Body of pancreas (tissue), 4 donors: ENCODE measurements around the gene SLC35F2.

Experiments used
- POLR2A ChIP-seq, 3 donors: fragments of 450-650 bp; IDR thresholded peaks; one replicate each; pipeline ENCODE4 v1.6.1; 2016; ENCODE audit warnings: antibody characterized with exemption in 3 of 3, mild to moderate bottlenecking in 2 of 3
- TF ChIP-seq, protein P1 (sequence below), 7 experiments: fragments of 450-650 bp in 4 of 7; fragments of 200-600 bp in 3 of 7; sonication (generic) in 3 of 7; IDR thresholded peaks; one replicate each; pipeline ENCODE4 v1.5.1; 2016 to 2019; ENCODE audit warnings: antibody characterized with exemption in 7 of 7

DNA sequence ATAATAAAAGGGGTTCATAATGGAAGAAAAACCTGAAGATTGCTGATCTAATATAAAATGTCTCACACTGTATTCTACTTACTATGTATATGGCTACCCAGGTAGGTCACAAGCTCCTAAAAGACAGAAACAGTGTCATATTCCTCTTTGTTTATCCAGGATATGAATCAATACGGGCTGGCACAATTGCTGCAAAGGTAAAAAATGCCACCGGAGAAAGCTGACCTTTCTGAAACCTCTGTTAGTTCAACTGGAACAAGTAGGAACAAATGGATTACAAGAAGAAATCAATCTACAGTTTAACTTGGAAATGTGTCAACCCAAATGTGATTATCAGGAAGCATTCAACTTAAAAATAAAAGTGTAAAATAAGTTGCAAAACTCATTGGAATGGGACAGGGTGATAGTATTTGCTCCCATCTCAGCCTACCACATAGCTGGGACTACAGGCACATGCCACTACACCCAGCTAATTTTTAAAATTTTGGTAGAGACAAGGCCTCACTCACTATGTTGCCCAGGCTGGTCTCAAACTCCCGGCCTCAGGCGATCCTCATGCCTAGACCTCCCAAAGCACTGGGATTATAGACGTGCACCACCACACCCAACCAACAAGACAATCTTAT is 27.6 kb downstream of the SLC35F2 start:
- TF ChIP-seq, protein P1, sequence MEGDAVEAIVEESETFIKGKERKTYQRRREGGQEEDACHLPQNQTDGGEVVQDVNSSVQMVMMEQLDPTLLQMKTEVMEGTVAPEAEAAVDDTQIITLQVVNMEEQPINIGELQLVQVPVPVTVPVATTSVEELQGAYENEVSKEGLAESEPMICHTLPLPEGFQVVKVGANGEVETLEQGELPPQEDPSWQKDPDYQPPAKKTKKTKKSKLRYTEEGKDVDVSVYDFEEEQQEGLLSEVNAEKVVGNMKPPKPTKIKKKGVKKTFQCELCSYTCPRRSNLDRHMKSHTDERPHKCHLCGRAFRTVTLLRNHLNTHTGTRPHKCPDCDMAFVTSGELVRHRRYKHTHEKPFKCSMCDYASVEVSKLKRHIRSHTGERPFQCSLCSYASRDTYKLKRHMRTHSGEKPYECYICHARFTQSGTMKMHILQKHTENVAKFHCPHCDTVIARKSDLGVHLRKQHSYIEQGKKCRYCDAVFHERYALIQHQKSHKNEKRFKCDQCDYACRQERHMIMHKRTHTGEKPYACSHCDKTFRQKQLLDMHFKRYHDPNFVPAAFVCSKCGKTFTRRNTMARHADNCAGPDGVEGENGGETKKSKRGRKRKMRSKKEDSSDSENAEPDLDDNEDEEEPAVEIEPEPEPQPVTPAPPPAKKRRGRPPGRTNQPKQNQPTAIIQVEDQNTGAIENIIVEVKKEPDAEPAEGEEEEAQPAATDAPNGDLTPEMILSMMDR (IDR thresholded peaks at IDR 0.05), result no peak
- TF ChIP-seq POLR2A (IDR thresholded peaks at IDR 0.05), result no peak
